NCI-H1930 (cell line): ENCODE measurements around the gene ABHD17C.
"Not testable (repeated sequence)": the region's sequence is repeated elsewhere in the genome, so short reads cannot be mapped to it uniquely, and the experiment has no call there.

Source experiments
- DNase-seq, 2 experiments: peaks; one replicate each; lab custom pipeline; 2025; lab: John Stamatoyannopoulos, UW

Gene ABHD17C

GRCh38 chr15:80695099-80695910 is at the start of gene ABHD17C:
TSS of gene ABHD17C (plus strand) at chr15:80695310. CDS start at chr15:80695430, 120 bp downstream.
- no peak for DNase-seq

GRCh38 chr15:80645494-80646065 is 49.5 kb upstream of the ABHD17C start:
- no peak for DNase-seq

GRCh38 chr15:80647424-80647823 is 47.7 kb upstream of the ABHD17C start:
- not testable (repeated sequence) for DNase-seq

GRCh38 chr15:80654299-80654698 is 40.8 kb upstream of the ABHD17C start:
- no peak for DNase-seq

- no peak for DNase-seq
These were observed 35.7 kb upstream of the ABHD17C start for GRCh38 chr15:80659375-80659774.

- DNase-seq: no peak
These were observed 35.0 kb upstream of the ABHD17C start for GRCh38 chr15:80660119-80660518.

- DNase-seq: no peak
These were observed 33.0 kb upstream of the ABHD17C start for GRCh38 chr15:80662129-80662528.

- DNase-seq: no peak
These were observed 32.2 kb upstream of the ABHD17C start for GRCh38 chr15:80662757-80663553.

GRCh38 chr15:80665151-80665550 is 30.0 kb upstream of the ABHD17C start:
- DNase-seq: no peak

- no peak for DNase-seq
These were observed 27.2 kb upstream of the ABHD17C start for GRCh38 chr15:80667936-80668335.

GRCh38 chr15:80668546-80669236 is 26.4 kb upstream of the ABHD17C start:
- DNase-seq: no peak

GRCh38 chr15:80669663-80670273 is 25.3 kb upstream of the ABHD17C start:
- DNase-seq: no peak

- DNase-seq: no peak
These were observed 21.4 kb upstream of the ABHD17C start for GRCh38 chr15:80673561-80674244.

GRCh38 chr15:80674245-80674614 is 20.9 kb upstream of the ABHD17C start:
- no peak for DNase-seq

GRCh38 chr15:80677041-80677440 is 18.1 kb upstream of the ABHD17C start:
- DNase-seq: no peak

- DNase-seq: no peak
These were observed 15.8 kb upstream of the ABHD17C start for GRCh38 chr15:80679167-80679803.

- no peak for DNase-seq
These were observed 15.3 kb upstream of the ABHD17C start for GRCh38 chr15:80679804-80680175.

- DNase-seq: no peak
These were observed 12.9 kb upstream of the ABHD17C start for GRCh38 chr15:80682201-80682600.

GRCh38 chr15:80684697-80685096 is 10.4 kb upstream of the ABHD17C start:
- DNase-seq: no peak

- DNase-seq: no peak
These were observed 9.5 kb upstream of the ABHD17C start for GRCh38 chr15:80685628-80686027.

GRCh38 chr15:80689294-80689693 is 5.8 kb upstream of the ABHD17C start:
- no peak for DNase-seq
